Measurements from ENCODE around the gene ANTXR1. TPM values are rescaled to one million over a fixed set of nuclear protein-coding genes. Genes with fewer than 3 reads are reported as not detected.

The ANTXR1 gene
- total RNA-seq, 2 donors from 2014 or later: not detected

GRCh38 chr2:69149631-69150215 is 136.7 kb downstream of the ANTXR1 start:
- ATAC-seq (no peak), DNase-seq (no peak)
- no peak overlapping the region for H3K27ac Mint-ChIP-seq
- H3K27me3 Mint-ChIP-seq: peaks cover 40% of the 10 kb centered on the region
- H3K36me3 Mint-ChIP-seq (ENCODE audit: low read depth): no peaks in the 10 kb centered on the region
- no peaks in the 10 kb centered on the region for H3K9me3 ChIP-seq (ENCODE audit: control insufficient read depth, low read length, poor library complexity, severe bottlenecking)
- peaks cover 2% of the 10 kb centered on the region for H3K4me1 Mint-ChIP-seq
- no peak overlapping the region for H3K4me3 Mint-ChIP-seq

- no peak overlapping the region for H3K27ac Mint-ChIP-seq
- no peaks in the 10 kb centered on the region for H3K4me1 Mint-ChIP-seq
- H3K9me3 ChIP-seq (ENCODE audit: control insufficient read depth, low read length, poor library complexity, severe bottlenecking): no peaks in the 10 kb centered on the region
- no peak for DNase-seq
- peaks cover 30% of the 10 kb centered on the region for H3K27me3 Mint-ChIP-seq
- ATAC-seq: no peak
- H3K4me3 Mint-ChIP-seq: no peak overlapping the region
- H3K36me3 Mint-ChIP-seq (ENCODE audit: low read depth): no peaks in the 10 kb centered on the region
Measured at GRCh38 chr2:69151931-69152330, 139.0 kb downstream of the ANTXR1 start.

DNA sequence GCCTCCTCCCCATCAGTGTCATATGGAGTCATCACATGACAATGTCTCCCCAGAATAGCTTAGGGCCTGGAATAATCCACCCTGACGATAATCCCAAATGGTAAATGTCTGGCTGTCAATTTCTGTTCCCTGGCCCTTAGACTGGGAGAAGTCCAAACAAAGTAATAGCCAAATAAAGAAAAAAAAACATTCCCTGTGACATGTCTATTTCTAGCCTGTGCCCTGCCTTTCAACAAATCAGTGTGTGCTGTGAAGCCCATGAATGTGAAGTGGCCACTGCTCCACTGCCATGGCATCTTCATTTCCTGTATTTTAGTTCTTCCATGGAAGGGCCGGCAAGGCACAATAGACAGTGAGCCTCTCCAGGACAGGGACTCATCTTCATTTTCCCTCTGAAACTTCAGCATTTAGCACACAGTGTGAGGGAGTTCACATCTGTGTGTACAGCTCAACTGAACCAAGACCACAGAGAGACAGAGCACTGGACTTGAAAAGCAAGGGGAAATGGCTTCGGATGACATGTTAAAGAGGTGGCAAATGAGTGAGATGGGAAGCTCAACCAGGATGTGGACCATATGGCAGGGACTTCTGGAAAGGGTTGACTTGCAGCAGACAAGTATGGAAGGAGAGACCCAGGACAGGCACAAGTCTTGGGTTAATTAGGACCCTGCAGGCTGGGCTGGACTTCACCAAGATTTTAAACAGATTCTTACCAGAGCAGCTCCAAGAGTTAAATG is 140.0 kb downstream of the ANTXR1 start:
- no peak for DNase-seq
- no peak for ATAC-seq
- Mint-ChIP-seq H3K4me3 (no peak overlapping the region), H3K27me3 (peaks cover 30% of the 10 kb centered on the region), H3K4me1 (no peaks in the 10 kb centered on the region), H3K36me3 (ENCODE audit: low read depth) (no peaks in the 10 kb centered on the region), H3K27ac (no peak overlapping the region)
- no peaks in the 10 kb centered on the region for H3K9me3 ChIP-seq (ENCODE audit: control insufficient read depth, low read length, poor library complexity, severe bottlenecking)

- H3K27ac Mint-ChIP-seq: no peak overlapping the region
- ATAC-seq: no peak
- H3K9me3 ChIP-seq (ENCODE audit: control insufficient read depth, low read length, poor library complexity, severe bottlenecking): no peaks in the 10 kb centered on the region
- peaks cover 26% of the 10 kb centered on the region for H3K27me3 Mint-ChIP-seq
- no peaks in the 10 kb centered on the region for H3K36me3 Mint-ChIP-seq (ENCODE audit: low read depth)
- H3K4me1 Mint-ChIP-seq: no peaks in the 10 kb centered on the region
- DNase-seq: no peak
- no peak overlapping the region for H3K4me3 Mint-ChIP-seq
Measured at GRCh38 chr2:69154106-69154505, 141.1 kb downstream of the ANTXR1 start.

DNA sequence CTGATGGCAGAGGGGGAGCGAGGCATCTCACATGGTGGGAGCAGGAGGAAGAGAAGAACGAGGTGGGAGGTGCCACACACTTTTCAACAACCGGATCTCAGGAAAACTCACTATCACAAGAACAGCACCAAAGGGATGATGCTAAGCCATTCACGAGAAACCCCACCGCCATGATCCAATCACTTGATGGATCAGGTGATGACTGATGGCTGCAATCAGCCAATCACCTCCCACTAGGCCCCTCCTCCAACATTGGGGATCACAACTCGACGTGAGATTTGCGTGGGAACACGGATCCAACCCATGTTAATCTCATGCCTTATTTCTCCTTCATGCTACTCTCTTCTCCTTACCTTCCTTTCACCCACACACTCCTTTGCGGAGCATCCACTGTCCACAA is 143.6 kb downstream of the ANTXR1 start:
- no peak overlapping the region for H3K27ac Mint-ChIP-seq
- DNase-seq (no peak), ATAC-seq (no peak)
- peaks cover 30% of the 10 kb centered on the region for H3K27me3 Mint-ChIP-seq
- no peaks in the 10 kb centered on the region for H3K4me1 Mint-ChIP-seq
- peaks cover 2% of the 10 kb centered on the region for H3K36me3 Mint-ChIP-seq (ENCODE audit: low read depth)
- H3K9me3 ChIP-seq (ENCODE audit: control insufficient read depth, low read length, poor library complexity, severe bottlenecking): no peaks in the 10 kb centered on the region
- no peak overlapping the region for H3K4me3 Mint-ChIP-seq

- Mint-ChIP-seq H3K4me1 (no peaks in the 10 kb centered on the region), H3K36me3 (ENCODE audit: low read depth) (peaks cover 2% of the 10 kb centered on the region), H3K27ac (no peak overlapping the region), H3K4me3 (no peak overlapping the region), H3K27me3 (peaks cover 25% of the 10 kb centered on the region)
- no peaks in the 10 kb centered on the region for H3K9me3 ChIP-seq (ENCODE audit: control insufficient read depth, low read length, poor library complexity, severe bottlenecking)
- ATAC-seq: no peak
- DNase-seq: no peak
Measured at GRCh38 chr2:69157441-69157840, 144.5 kb downstream of the ANTXR1 start.

- no peak overlapping the region for H3K27ac Mint-ChIP-seq
- H3K4me1 Mint-ChIP-seq: no peaks in the 10 kb centered on the region
- DNase-seq (no peak), ATAC-seq (no peak)
- peaks cover 2% of the 10 kb centered on the region for H3K36me3 Mint-ChIP-seq (ENCODE audit: low read depth)
- H3K4me3 Mint-ChIP-seq: no peak overlapping the region
- no peaks in the 10 kb centered on the region for H3K9me3 ChIP-seq (ENCODE audit: control insufficient read depth, low read length, poor library complexity, severe bottlenecking)
- peaks cover 34% of the 10 kb centered on the region for H3K27me3 Mint-ChIP-seq
Measured at GRCh38 chr2:69159986-69160385, 147.0 kb downstream of the ANTXR1 start.

GRCh38 chr2:69162057-69162456 is 149.1 kb downstream of the ANTXR1 start:
- peaks cover 4% of the 10 kb centered on the region for H3K36me3 Mint-ChIP-seq (ENCODE audit: low read depth)
- no peak overlapping the region for H3K27ac Mint-ChIP-seq
- H3K27me3 Mint-ChIP-seq: peaks cover 55% of the 10 kb centered on the region
- no peak overlapping the region for H3K4me3 Mint-ChIP-seq
- no peaks in the 10 kb centered on the region for H3K9me3 ChIP-seq (ENCODE audit: control insufficient read depth, low read length, poor library complexity, severe bottlenecking)
- no peaks in the 10 kb centered on the region for H3K4me1 Mint-ChIP-seq
- DNase-seq (no peak), ATAC-seq (no peak)

GRCh38 chr2:69163109-69163508 is 150.1 kb downstream of the ANTXR1 start:
- ATAC-seq: no peak
- no peak overlapping the region for H3K4me3 Mint-ChIP-seq
- no peak for DNase-seq
- H3K27ac Mint-ChIP-seq: no peak overlapping the region
- H3K27me3 Mint-ChIP-seq: peaks cover 61% of the 10 kb centered on the region
- H3K36me3 Mint-ChIP-seq (ENCODE audit: low read depth): peaks cover 4% of the 10 kb centered on the region
- no peaks in the 10 kb centered on the region for H3K4me1 Mint-ChIP-seq
- no peaks in the 10 kb centered on the region for H3K9me3 ChIP-seq (ENCODE audit: control insufficient read depth, low read length, poor library complexity, severe bottlenecking)

DNA sequence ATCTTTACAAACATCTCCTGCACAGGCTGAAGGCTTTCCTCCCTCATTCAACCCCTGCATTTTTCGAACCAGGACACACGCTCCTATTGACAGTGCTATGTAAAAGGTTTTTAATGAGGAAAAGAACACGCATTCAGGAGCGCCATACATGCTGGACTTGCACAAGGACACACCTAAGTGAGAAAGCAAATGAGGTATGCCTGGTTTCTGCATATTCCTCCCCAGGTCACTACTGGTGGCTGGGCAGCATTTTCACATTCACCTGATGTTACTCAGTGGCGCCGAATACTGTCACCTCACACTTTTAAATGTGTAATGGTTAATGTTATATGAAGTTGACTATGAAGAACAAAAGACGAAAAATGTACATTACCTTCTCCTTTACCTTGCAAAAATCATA is 150.6 kb downstream of the ANTXR1 start:
- H3K9me3 ChIP-seq (ENCODE audit: control insufficient read depth, low read length, poor library complexity, severe bottlenecking): no peaks in the 10 kb centered on the region
- Mint-ChIP-seq H3K27me3 (peaks cover 65% of the 10 kb centered on the region), H3K4me1 (no peaks in the 10 kb centered on the region), H3K27ac (no peak overlapping the region), H3K4me3 (no peak overlapping the region), H3K36me3 (ENCODE audit: low read depth) (peaks cover 4% of the 10 kb centered on the region)
- no peak for DNase-seq
- no peak for ATAC-seq

- H3K36me3 Mint-ChIP-seq (ENCODE audit: low read depth): peaks cover 4% of the 10 kb centered on the region
- no peak for ATAC-seq
- H3K27ac Mint-ChIP-seq: no peak overlapping the region
- peaks cover 72% of the 10 kb centered on the region for H3K27me3 Mint-ChIP-seq
- no peak overlapping the region for H3K4me3 Mint-ChIP-seq
- no peak for DNase-seq
- H3K9me3 ChIP-seq (ENCODE audit: control insufficient read depth, low read length, poor library complexity, severe bottlenecking): no peaks in the 10 kb centered on the region
- no peaks in the 10 kb centered on the region for H3K4me1 Mint-ChIP-seq
Measured at GRCh38 chr2:69164061-69164778, 151.2 kb downstream of the ANTXR1 start.

- ATAC-seq (no peak), DNase-seq (no peak)
- no peaks in the 10 kb centered on the region for H3K9me3 ChIP-seq (ENCODE audit: control insufficient read depth, low read length, poor library complexity, severe bottlenecking)
- peaks cover 79% of the 10 kb centered on the region for H3K27me3 Mint-ChIP-seq
- peaks cover 2% of the 10 kb centered on the region for H3K36me3 Mint-ChIP-seq (ENCODE audit: low read depth)
- no peak overlapping the region for H3K4me3 Mint-ChIP-seq
- H3K27ac Mint-ChIP-seq: no peak overlapping the region
- H3K4me1 Mint-ChIP-seq: no peaks in the 10 kb centered on the region
Measured at GRCh38 chr2:69165091-69165880, 152.3 kb downstream of the ANTXR1 start.

DNA sequence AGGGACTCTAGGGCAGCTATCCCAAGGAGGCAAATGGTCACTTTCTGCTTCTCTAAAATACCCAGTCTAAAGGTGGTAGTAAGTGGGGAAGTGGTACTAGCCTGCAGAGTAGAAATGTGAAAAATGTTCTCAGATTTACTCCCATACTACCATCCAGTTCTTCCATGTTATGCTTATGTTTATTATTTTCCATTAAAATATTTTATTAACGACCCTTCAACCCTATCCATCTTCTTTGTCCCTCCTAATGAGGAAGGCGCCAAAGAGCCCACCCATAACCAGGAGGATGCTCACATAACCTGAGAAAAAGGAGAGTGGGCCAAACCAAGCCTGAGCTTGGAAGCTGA is 153.5 kb downstream of the ANTXR1 start:
- Mint-ChIP-seq H3K4me1 (no peaks in the 10 kb centered on the region), H3K27ac (no peak overlapping the region), H3K36me3 (ENCODE audit: low read depth) (peaks cover 2% of the 10 kb centered on the region), H3K27me3 (peaks cover 82% of the 10 kb centered on the region), H3K4me3 (no peak overlapping the region)
- DNase-seq: no peak
- no peaks in the 10 kb centered on the region for H3K9me3 ChIP-seq (ENCODE audit: control insufficient read depth, low read length, poor library complexity, severe bottlenecking)
- ATAC-seq: no peak

Measured in T-helper 17 cell (primary cell).